Measurements from ENCODE around the gene ATXN3.
"Not testable (repeated sequence)": the region's sequence is repeated elsewhere in the genome, so short reads cannot be mapped to it uniquely, and the experiment has no call there.

Gene ATXN3

DNA sequence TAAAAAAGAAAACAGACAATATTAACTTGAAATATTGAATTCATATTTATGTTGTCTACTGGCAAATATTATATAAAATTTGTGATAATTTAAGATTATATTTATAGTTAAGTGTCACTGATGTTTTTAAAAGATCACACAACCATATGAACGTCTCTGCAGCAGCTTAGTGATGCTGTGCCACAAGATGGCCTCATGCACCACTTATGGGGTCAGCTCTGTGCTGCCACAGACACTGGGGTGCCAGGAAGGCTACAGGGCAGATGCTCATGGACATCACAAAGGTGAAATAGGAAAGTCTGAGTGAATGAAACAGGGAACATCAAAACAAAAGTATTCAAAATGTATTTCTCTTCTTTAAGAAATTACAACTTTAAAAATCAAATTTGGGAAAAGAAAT is 13.1 kb downstream of the ATXN3 start:
- no peak overlapping the region for H3K4me3 ChIP-seq (ENCODE audit: control insufficient read depth, low read depth, low read length)
- DNase-seq (ENCODE audit: low read depth): peak; percentile 8
- TF ChIP-seq, protein P1, sequence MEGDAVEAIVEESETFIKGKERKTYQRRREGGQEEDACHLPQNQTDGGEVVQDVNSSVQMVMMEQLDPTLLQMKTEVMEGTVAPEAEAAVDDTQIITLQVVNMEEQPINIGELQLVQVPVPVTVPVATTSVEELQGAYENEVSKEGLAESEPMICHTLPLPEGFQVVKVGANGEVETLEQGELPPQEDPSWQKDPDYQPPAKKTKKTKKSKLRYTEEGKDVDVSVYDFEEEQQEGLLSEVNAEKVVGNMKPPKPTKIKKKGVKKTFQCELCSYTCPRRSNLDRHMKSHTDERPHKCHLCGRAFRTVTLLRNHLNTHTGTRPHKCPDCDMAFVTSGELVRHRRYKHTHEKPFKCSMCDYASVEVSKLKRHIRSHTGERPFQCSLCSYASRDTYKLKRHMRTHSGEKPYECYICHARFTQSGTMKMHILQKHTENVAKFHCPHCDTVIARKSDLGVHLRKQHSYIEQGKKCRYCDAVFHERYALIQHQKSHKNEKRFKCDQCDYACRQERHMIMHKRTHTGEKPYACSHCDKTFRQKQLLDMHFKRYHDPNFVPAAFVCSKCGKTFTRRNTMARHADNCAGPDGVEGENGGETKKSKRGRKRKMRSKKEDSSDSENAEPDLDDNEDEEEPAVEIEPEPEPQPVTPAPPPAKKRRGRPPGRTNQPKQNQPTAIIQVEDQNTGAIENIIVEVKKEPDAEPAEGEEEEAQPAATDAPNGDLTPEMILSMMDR (conservative IDR thresholded peaks at IDR 0.05; ENCODE audit: control insufficient read depth, insufficient read depth, low read depth, low read length): peak; percentile 16

DNA sequence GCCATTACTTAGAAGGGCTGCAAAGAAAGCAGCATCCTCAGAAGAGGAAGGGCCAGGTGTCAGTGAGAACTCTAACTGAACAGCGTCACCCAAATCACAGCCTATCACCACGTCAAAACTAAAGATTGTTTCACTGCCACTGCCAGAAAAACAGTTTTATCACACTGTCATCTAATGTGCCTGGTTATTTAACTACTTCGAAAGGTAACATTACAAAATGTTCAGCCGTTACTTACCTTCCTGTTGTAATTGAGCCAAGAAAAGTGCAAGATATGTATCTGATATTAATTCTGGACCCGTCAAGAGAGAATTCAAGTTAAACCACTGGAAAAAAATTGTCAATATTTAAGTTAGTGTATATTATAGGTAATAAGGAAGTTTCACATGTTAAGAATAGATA is 17.9 kb downstream of the ATXN3 start:
- TF ChIP-seq, protein P1 (conservative IDR thresholded peaks at IDR 0.05; ENCODE audit: control insufficient read depth, insufficient read depth, low read depth, low read length): no peak
- H3K4me3 ChIP-seq (ENCODE audit: control insufficient read depth, low read depth, low read length): no peak overlapping the region
- DNase-seq (ENCODE audit: low read depth): no peak

DNA sequence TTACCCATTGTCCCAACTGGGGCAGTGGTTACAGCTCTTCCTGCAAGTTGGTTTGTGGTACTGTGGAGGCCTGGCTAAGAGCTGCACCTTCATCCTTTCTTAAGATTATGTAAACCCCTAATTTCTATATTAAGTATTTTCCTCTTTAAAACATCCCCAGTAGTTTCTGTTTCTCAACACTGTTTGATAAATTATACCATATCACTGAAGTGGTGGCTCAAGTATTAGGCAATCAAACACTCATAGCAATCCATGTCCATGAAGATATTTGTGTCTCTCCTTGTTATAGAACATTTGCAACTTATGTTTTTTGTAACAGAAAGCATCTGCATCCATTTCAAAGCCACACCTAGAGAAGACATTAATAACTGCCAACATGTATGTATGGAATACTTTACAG is 31.8 kb downstream of the ATXN3 start:
- peak; percentile 5 for DNase-seq (ENCODE audit: low read depth)
- H3K4me3 ChIP-seq (ENCODE audit: control insufficient read depth, low read depth, low read length): no peak overlapping the region
- TF ChIP-seq, protein P1 (conservative IDR thresholded peaks at IDR 0.05; ENCODE audit: control insufficient read depth, insufficient read depth, low read depth, low read length): no peak

DNA sequence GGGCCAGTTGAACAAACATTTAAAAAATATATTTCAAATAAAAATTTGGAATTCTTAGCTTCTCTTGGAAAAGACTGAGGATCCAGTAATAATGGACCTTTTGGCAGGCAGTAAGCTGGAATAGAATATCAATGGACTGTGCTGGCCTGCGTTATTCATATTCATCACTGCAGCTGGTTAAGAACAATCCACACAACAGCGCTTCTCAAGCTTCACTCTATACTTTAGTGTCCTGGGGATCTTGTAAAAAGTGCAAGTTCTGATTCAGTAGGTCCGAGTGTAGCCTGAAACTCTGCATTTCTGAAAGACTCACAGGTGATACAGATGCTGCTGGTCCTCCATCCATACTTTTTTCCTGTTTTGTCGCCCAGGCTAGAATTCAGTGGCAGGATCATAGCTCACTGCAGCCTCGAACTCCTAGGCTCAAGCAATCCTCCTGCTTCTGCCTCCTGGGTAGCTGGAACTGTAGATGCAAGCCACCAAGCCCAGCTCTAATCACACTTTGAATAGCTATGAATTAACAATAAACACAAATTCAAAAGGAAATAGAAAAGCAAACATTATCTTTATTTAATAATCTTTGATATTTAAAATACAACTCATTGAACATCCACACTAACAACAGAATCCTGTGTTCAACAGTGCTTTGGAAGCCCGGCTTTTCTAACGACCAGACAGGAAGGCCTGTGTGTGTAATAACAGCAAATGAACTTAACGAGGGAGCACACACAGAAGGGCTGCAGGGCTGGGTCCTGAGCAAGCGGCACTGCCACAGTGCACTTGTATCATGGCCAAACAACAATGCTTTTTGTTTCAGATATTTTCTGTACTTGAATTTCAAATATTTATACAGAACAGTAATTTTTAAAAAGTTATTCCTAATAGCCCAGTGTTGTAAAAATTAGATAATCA is 48.1 kb downstream of the ATXN3 start:
- TF ChIP-seq, protein P1 (conservative IDR thresholded peaks at IDR 0.05; ENCODE audit: control insufficient read depth, insufficient read depth, low read depth, low read length): no peak
- no peak overlapping the region for H3K4me3 ChIP-seq (ENCODE audit: control insufficient read depth, low read depth, low read length)
- no peak for DNase-seq (ENCODE audit: low read depth)

DNA sequence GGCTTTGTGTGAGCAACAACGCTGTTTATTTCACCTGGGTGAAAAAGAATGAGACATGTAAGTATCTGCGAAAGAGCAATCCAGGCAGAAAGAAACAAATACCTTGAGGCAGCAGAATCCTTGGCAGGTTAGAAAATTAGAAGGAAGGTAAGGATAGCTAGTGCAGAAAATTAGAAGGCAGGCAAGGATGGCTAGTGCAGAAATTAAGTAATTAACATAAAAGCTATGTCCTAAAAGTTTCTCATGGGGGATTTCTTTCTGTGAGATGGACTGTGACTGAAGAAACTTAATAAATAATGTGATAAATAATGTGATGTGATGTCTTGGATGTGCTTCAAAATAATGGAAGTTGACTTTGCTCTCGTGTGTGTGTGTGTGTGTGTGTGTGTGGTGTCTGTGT is 56.6 kb downstream of the ATXN3 start:
- H3K4me3 ChIP-seq (ENCODE audit: control insufficient read depth, low read depth, low read length): no peak overlapping the region
- no peak for DNase-seq (ENCODE audit: low read depth)
- TF ChIP-seq, protein P1 (conservative IDR thresholded peaks at IDR 0.05; ENCODE audit: control insufficient read depth, insufficient read depth, low read depth, low read length): no peak

DNA sequence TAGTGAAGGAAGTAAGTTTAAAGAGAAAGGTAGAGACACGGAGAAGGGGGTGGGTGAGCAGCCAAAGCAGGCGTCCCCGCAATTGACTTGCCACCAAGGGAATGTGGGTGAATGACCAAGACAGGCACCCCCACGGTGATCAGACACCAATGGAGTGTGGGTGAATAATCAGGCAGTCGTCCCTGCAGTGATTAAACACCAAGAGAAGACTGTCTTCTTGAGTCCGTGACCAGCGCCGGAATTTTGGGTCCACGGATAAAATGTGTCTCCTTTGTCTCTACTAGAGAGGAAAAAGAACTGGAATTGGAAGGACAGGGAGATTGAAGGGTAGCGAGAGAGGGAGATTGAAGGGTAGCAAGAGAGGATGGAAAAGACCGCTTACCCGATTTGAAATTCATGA is 57.2 kb downstream of the ATXN3 start:
- H3K4me3 ChIP-seq (ENCODE audit: control insufficient read depth, low read depth, low read length); DNase-seq (ENCODE audit: low read depth): not testable (repeated sequence)

DNA sequence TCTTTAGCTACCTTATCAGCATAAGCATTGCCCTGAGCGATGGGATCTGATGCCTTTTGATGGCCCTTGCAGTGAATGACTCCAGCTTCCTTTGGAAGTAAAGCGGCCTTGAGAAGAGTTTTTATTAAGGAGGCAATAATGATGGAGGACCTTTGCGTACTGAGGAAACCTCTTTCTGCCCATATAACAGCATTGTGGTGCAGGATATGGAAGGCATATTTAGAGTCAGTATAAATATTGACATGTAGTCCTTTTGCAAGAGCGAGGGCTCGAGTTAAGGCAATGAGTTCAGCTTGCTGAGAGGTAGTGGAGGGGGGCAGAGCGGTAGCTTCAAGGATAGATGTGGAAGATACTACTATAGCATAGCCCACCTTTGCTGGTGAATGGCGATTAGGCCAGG is 60.5 kb downstream of the ATXN3 start:
- H3K4me3 ChIP-seq (ENCODE audit: control insufficient read depth, low read depth, low read length); DNase-seq (ENCODE audit: low read depth): not testable (repeated sequence)

DNA sequence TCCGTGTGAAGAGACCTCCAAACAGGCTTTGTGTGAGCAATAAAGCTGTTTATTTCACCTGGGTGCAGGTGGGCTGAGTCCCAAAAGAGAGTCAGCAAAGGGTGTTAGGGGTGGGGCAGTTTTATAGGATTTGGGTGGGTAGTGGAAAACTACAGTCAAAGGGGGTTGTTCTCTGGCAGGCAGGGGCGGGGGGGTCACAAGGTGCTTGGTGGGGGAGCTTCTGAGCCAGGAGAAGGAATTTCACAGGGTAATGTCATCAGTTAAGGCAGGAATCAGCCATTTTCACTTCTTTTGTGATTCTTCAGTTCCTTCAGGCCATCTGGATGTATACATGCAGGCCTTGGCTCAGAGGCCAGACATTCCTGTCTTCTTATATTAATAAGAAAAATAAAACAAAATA is 64.6 kb downstream of the ATXN3 start:
- DNase-seq (ENCODE audit: low read depth); H3K4me3 ChIP-seq (ENCODE audit: control insufficient read depth, low read depth, low read length): not testable (repeated sequence)

All from fibroblast of mammary gland (primary cell).